CD1c-positive myeloid dendritic cell (primary cell): ENCODE measurements around the gene RBM28.

Experiments
- DNase-seq: peaks from one replicate; pipeline ENCODE4 v3.0.0-alpha.2; 2016; ENCODE audit errors: extremely low spot score

The RBM28 gene

DNA sequence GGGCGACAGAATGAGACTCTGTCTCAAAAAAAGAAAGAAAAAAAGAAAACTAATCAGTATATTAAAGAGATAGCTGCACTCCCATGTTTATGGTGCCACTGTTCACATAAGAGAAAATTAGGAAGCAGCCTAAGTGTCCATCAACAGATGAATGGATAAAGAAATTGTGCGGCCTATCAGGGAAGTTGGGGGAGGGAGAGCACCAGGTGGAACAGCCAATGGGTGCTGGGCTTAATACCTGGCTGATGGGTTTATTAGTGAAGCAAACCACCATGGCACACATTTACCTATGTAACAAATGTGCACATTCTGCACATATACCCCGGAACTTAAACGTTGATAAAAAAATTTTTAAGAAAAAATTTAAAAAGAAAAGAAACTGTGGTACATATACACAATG is 26.8 kb upstream of the RBM28 start:
- DNase-seq, result no peak

DNA sequence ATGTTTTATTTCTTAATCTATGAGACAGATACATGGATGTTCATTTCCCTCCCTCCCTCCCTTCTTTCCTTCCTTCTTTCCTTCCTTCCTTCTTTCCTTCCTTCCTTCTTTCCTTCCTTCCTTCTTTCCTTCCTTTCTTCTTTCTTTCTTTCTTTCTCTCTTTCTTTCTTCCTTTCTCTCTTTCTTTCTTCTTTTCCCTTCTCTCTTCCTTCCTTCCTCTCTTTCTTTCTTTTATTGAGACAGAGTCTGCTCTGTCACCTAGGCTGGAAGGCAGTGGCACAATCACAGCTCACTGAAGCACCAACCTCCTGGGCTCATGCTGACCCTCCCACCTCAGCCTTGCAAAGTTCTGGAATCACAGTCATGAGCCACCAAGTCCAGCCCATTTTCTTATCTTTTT is 23.3 kb upstream of the RBM28 start:
- DNase-seq, result no peak

DNA sequence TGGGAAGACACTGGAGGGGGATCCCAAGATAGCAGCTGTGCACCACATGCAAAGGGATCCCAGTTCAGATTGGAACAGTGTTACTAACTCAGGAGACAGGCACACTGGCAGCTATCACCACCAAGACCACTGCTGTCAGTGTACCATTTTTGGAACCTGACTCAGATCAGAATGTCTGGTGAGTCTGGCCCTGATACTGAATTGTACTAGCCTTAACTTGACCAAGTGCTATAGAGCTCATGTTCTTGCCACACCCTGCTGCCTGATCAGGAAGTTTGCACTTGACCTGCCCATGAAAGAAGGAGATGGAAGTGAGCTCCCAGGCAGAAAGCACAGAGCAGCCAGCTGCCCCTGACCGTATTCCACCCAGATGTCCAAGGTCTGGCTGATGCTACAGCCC is 22.6 kb upstream of the RBM28 start:
- no peak for DNase-seq

DNA sequence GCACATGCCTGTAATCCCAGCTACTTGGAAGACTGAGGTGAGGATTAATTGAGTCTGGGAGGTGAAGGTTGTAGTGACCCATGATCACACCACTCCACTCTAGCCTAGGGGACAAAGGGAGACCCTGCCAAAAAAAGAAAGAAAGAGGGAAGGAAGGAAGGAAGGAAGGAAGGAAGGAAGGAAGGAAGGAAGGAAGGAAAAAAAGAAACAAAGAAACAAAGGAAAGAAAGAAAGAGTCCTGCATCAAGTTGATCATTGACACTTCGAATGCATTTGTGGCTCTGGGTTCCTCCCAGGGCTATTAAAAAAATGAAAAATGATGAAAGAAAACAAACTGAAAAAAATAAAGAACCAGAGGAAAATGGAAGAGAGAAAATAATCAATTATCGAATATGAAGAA is 21.7 kb upstream of the RBM28 start:
- DNase-seq, result no peak

DNA sequence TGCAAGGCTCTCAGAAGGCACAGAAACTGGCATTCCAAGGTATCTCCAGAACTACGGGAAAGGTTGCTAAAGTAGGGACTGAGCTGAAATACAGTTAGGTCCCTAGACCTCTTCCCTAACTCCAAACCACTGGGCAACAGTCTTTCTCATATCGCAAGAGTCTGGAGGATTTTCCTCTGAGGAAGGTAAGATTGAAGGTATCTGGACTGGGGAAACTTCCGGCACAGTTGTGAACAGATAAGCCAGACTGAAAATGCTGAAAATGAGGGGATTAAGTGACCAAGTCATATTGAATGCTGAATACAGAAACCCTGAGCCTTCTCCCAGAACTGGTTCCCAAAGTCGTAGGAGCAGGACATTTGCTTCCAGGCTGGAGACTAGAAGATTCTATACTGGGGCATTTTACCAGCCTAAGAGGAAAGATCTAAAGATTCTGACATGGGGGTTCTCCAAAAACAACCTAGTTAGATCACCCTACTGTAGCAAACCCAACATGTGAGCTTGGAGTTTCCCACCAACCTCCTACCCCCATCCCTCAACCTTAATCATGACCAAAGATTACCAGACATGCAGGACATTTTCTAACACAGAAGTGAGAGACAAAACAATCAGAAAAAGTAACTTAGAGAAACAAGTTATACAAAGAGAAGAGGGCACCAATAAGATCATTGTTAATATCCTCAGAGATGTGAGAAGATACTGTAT is 20.6 kb upstream of the RBM28 start:
- DNase-seq, result no peak

DNA sequence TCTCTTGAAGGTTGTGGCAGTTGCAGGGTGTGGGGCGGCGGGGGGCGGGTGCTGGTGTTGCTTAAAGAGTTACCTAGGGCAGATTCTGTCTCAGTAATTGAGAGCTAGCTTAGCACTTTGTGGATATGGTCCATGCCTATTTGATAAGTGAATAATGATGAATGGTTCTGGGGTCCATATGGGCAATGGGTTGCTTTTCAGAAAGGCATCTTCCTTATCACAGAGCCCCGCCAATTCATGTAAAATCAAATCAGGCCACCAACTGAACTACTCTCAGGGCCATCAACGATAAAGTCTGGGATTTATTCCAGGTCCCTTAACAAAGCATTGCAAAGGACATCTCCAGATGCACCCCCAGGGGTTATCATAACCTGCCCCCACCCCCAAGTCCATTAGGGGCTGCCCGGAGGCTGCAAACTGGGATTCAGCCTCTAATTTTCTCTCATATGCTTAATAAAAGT is 19.6 kb upstream of the RBM28 start:
- DNase-seq, result no peak

DNA sequence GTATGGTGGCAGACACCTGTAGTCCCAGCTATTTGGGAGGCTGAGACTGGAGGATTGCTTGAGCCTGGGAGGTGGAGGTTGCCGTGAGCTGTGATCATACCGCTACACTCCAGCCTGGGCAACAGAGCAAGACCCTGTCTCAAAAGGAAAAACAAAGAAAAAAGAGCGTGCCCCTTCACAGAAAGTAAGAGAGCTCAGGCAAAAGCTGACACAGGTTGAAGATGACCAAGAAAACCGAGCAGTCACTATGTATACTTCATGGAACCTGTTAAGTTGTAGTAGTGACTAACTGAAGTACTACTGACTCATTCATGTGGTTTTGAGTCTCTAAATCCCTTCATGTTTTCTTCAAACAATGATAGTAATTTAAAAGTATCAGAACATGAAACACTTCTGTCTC is 19.0 kb upstream of the RBM28 start:
- no peak for DNase-seq

DNA sequence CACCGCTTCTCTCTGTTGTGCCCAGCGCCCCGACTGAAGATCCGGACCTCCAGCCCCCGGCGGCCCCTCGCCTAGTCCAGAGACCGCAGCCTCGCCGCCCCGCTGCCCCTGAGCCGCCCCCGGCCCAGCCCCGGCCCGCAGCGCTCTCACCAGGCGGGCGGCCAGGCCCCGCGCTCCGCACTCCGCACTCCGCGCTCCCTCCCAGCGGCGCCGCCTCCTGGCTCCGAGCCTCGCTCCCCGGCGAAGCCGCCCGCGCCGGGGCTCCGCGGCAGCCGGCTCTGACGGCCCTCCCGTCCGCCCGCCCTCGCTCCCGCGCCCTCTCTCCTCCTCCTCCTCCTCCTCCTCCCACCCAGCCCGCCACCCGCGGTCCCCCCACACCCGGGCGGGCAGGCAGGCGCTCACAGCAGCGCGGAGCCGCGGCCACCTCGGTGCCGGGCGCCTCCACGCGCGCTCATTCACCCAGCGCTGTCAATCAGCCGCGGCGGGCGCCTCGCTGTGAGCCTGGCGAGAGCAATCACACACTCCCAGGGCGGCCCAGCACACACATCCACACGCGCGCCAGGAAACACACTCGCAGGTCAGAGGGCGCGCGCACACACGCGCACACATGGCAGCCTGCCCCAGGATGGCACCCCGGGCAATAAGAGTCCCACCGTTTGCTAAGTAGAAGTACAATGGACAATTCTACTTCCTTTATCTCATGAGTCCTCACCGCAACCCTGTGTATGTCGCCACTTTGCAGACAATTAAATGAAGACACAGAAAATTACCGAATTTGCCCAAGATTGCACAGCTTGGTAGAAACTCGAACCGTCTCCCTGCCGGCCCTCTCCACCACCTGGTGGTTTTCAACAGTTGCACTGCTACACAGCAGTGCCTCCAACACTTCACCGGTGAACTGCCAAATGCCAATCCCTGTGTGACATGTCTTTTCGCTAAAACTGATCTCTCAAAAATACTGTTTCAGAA is 18.0 kb upstream of the RBM28 start, which contains the start of gene PRRT4:
PRRT4 (minus strand) TSS at position 280 of the 969 bp plus-strand sequence.
- peak; percentile 41 for DNase-seq

DNA sequence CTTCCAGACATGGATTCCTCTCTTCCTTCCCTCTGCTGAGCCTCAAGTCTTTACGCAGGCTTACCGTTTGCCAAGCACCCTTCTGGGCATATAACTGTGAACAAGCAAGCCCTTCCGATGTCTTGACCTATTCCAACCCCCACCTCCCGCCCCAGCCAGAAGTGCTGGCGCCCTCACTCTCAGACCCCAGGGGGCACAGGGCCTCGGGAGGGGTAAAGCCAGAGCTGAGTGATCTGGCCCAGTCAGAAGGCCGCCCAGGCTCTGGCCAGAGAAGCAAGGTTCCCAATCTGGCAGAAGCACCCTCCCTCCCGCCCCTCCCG is 16.6 kb upstream of the RBM28 start:
- DNase-seq, result no peak

DNA sequence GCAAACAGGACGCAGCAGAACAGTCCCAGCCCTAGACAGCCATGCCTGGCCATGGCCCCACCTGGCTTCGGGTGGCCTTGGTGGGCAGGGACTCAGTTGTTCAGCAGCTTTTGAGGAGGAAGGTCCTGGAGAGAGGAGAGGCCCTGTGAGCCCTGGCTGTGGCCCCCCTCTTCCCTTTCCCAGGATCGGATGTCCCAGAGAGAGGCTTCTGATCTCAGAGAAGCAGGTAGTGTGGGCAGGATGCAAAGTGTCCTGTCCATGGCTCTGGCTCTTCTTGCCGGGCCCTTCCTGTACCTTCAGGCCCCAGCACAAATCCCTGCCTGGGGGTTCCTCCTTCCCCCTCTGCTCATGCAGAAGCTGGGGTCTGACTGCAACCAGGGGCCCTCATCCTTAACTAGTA is 16.2 kb upstream of the RBM28 start:
- DNase-seq, result no peak

DNA sequence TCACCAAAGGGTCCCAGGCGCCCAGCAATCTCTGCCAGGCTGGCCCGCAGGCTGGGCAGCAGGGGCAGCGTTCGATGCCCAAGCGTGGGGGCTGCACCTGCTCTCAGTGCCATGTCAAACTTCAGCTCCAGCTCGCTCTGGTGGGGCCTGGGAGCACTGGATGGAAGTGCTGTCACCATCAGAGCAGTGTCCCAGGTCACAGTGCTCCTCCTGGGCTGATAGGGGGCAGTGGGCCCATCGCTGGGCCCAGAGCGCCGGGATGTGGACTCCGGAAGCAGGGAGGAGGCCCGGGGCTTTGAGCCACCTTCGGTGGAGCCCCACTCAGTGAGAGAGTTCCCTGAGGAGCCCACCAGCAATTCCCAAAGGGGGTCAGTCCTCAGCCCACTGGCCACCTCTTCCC is 15.6 kb upstream of the RBM28 start:
- DNase-seq, result no peak

DNA sequence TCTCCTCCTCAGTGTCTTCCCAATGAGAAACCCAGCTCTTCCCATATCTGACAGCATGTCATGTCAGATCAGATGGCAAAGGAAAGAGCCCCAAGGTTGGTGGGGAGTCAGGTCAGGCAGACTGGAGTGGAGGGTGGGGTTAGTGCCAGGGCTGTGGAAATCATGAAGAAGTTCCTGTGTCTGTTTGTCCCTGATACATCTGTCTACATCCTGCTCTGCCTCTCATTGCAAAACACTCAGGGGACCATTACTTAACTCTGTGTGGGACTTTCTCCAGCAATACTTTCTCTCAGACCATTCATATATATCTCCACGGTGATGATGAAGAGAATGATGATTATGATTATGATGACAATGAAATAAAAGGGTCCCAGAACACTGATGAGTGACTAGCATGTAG is 14.5 kb upstream of the RBM28 start:
- no peak for DNase-seq

DNA sequence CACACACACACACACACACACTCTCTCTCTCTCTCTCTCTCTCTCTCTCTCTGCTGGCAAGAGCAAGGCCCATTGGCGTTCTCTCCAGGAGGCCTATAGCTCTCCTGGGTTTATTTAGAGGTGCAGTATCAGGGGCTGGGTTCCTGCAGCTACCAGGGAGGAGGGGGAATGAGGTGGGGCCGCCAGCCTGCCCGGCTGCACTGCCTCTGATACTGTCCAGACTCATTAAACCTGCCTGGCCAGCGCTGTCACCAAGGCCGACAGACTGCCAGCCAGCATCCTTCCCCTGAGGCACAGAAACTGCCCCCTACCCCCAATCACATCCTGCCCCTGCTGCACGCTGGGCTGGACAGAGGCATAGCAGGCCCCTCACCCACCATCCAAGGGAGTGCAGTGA is 13.5 kb upstream of the RBM28 start:
- DNase-seq, result no peak

DNA sequence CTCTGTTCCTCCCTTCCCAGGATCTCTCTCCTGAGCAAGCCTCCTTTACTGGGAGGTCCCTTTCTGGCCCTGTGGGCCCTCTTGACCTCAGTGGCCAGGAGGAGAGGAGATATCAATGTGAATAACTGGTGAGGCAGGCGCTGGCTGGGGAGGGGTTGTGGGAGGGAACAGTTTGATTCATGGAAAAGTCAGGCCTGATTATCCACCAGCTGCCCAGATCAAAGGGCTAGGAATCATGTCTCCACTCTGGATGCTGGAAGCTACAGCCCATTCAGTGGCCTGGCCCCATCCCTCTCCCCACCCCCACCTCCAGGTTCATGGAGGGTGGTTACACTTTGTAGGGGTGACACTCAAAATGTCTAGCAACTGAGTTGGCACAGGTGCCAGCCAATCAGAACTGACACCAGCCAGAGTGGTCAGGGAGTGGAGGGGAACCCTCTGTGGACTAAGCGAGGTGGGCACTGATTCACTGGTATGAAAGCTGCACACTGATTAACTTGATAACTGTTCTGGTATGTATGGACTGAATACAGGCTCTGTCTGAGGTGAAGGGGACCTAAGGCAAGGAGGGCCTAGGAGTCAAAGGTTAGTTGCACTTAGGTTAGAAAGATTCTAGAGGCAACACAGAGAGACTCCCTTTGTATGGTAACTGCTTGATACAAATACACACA is 13.0 kb upstream of the RBM28 start:
- DNase-seq, result no peak

DNA sequence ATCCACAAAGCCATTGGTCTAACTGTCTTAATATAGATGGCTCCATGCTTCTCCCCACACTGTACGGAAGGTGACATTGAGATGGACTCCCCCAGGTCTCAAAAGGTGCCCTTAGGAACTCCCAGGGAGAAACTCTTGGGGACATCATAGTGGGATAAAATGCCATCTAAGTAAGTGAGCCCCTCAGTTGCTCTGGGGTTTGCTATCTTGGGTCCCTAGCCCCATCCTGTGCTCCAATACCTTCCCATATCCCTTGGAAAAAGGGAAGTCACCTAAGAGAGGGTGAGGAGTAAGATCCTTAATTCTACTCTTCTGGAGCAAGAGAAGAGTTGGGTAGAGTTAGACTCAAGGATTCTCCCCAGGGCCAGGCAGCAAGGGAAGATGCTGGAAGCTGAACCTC is 9.9 kb upstream of the RBM28 start:
- DNase-seq, result no peak

DNA sequence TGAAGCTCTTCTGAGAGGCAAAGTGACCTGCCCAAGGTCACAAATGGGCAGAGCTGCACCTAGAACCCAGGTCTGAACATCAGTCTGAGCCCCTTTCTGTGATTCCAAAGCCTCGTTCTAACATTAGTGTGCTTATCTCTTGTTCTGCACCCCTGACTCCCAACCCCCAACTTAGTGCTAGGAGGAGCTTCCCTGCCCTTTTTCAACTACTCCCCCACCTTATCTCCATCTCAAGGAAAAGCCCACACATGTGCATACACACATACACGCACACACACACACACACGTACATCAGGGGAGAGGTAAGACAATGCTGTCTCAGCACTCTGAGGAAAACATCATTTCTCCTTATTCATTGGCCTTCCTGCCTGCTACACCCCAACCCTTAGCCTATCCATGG is 9.5 kb upstream of the RBM28 start:
- DNase-seq, result no peak

DNA sequence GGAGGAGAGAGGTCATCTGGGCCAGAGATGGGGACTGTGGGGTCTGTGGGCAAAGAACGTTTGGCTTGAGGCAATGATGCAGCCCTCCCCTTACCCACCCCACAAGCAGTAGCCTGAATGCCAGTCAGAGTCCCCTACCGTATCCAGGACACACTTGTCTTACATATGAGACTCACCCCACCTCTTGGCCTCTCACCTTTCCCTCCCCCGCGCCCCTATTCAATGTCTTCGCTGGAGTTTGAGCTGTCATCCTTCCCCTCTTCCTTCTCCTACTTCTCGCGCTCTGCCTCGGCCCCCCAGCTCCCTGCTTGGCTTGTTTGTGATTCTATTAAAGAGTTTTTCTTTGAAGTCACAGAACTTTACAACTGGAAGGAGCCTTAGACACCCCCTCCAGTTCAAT is 8.9 kb upstream of the RBM28 start:
- DNase-seq, result no peak

DNA sequence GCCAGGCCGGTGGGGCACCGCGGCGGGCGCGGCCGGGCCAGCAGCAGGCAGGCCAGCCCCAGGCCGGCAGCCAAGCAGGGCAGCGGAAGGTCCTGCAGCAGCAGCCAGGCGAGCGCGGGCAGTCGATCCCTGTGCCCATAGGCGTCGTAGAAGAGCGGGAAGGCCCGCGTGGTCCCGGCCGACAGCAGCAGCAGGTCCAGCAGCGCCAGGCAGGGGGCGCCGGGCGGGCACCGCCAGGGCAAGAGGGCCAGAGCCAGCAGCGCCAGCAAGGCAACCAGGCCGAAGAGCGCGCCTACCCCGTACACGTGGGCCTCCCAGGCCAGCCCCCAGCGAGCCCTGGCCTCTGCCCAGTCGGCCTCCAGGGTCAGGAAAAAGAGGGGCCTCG is 8.4 kb upstream of the RBM28 start:
- DNase-seq, result peak; percentile 59

DNA sequence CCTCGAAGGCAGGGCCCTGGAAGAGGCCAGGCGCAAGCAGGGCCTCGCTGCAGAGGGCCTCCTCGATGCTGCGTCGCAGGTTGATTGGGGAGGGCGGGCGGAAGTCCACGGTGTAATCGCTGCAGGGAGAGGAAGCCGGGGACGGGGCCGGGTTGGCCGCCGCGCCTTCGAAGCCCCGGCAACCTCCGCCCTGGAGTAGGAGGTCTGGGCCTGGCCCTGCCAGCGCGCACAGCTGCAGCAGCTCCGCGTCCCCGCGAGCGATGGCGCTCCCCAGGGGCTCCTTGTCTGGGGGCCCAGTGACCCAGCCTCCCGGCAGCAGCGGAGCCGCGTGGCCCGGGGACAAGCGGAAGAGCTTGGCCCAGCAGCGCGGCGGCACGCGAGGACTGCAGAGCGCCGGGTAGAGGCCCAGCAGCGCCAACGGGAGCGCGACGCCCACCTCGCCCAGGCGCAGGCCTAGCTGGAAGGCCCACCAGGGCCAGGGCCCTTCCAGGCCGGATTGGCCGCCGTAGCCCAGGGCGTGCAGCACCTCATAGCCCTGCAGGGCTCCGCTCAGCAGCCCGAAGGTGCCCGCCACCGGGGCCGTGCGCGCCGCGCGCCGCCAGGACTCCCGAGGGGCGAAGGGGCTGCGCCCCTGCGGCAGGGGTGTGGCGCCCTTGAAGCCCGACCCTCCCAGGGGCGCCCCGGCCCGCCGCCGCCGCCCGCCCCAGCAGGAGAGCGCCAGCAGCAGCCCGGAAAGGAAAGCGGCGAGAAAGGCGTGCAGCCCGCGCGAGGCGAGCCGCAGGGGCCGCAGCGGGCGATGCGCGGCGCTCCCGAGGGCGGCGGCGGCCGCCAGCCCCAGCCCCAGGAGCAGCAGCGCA is 7.8 kb upstream of the RBM28 start:
- DNase-seq, result no peak

DNA sequence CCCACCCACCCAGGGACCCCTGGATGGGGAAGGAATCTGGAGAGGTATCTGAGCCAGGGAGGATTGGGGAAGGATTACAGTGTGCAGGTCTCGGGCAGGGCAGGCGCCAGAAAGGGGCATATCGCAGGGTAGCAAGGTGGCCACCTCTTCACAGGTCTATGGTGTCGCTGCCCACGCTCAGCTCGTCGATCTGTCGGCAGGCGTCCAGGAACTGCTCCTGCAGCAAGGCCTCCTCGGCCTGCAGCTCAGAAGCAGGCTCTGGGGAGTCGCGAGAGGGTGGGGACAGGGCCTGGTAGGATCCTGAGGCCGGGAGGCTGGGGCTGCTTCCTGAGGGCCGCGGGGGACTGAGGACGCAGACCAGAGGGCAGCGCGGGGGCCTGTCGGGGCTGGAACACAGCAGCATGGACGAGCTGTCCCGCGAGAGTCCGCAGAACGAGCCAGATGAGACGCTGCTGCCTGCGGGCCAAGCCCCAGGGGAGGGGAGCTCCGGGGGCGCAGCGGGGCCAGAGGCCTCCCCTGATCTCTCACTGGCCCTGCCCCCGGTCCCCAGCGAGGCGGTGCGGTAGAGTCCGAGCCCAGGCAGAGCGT is 7.1 kb upstream of the RBM28 start:
- DNase-seq, result no peak

DNA sequence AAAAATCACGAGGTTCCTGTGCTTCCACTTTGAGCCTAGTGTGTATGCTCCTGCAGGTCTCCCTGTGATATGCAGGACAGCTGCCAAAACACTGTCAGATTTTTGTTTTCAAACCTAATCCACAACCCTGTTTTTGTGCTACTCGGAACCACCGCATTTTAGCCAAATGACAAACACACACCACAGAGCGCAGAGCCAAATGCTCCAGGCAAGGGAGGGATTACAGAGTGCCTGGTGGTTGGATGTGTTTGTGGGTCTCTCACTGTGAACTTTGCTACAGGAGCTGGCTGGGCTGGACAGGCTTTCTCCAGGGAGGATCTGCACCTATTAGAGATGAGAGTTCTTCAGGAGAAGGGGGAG is 5.7 kb upstream of the RBM28 start:
- DNase-seq, result no peak
